Measurements from ENCODE around the gene ZYG11B. TPM values are rescaled to one million over a fixed set of nuclear protein-coding genes. Genes with fewer than 3 reads are reported as not detected.

ZYG11B gene
- total and polyA plus RNA-seq, 9 of the 15 experiments (the other 6 are each of a cell fraction or from before 2014, with no cell fraction given) = 4.9 to 22.2 (median 12.2) TPM

DNA sequence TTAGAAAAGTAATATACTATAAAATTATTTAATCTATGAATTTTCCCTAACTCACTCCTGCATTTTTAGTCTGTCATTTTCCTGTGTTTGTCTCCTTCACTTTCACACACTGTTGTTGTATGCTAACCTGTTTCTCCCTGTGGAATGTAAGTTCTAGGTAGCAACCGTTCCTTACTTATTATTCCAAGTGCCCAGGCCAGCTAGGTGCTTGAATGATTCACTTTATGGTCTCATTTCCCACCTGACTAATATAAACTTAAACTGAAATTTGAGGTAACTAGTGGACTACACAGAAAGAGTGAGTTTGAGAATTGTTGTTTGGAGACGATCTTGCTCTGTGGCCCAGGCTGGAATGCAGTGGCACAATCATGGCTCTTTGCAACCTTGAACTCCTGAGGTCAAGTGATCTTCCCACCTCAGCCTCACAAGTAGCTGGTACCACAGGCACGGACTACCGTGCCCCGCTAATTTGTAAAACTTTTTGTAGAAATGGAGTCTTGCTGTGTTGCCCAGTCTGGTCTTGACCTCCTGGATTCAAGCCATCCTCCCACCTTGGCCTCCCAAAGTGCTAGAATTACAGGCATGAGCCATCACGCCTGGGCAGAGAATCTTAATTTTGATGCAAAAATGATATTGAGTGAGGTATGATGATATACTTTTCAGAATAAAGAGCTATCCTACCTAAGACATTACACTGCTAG is 1.9 kb downstream of the ZYG11B start:
- Histone ChIP-seq H3K27me3 (ENCODE audit: control insufficient read depth in 2 of 2, insufficient read depth in 2 of 2, low read length in 2 of 2) (no peaks in the 10 kb centered on the region), H3K9ac (ENCODE audit: insufficient read depth in 1 of 2, low read depth in 2 of 2, low read length in 2 of 2) (peak overlapping the region; percentile 38 to 84; a peak in 3 of 4 replicates), H3K4me3 (no peak overlapping the region), H2AFZ (ENCODE audit: low read depth, low read length) (no peak overlapping the region), H4K20me1 (replicated peaks; ENCODE audit: control insufficient read depth, insufficient read depth, low read length) (no peaks in the 10 kb centered on the region), H3K4me1 (replicated peaks in 1 of 2; ENCODE audit: control insufficient read depth in 2 of 2, insufficient read depth in 2 of 2, low read length in 2 of 2) (peaks cover 11 to 15% of the 10 kb centered on the region in 2 experiments; a peak in 4 of 5 replicates), H3K9me3 (replicated peaks; ENCODE audit: control insufficient read depth, insufficient read depth, low read depth, low read length) (no peaks in the 10 kb centered on the region), H3K4me2 (ENCODE audit: insufficient read depth, low read length) (0 out of 2 replicates have a peak overlapping the region, but pooled peaks have one; percentile 21), H3K27ac (ENCODE audit: extremely low read depth, low read depth, low read length) (no peak overlapping the region), H3K36me3 (ENCODE audit: control insufficient read depth, insufficient read depth, low read length) (peaks cover 5% of the 10 kb centered on the region; the same call in 2 of the 3 replicates), H3K9me1 (ENCODE audit: control insufficient read depth, insufficient read depth, low read length) (no peaks in the 10 kb centered on the region), H3K79me2 (ENCODE audit: control insufficient read depth, insufficient read depth, low read length) (peaks cover 41% of the 10 kb centered on the region)
- intact Hi-C loops (cut with micrococcal nuclease) = loop anchor here (10.0 kb wide), 1 partner anchor 117 kb away; the partner anchor contains the start of gene ZYG11A
- no TSS peak for BruUV-seq (replicated peaks)
- 76% methylated on average over 6 of the region's 6 CpGs for WGBS (ENCODE audit: insufficient coverage, low coverage, missing lambda C conversion rate)
- CTCF ChIA-PET (ENCODE audit: low intra/inter-chr PET ratio) = no interaction called here
- no peak for ATAC-seq
- no peak for DNase-seq (ENCODE audit: extremely low read depth in 1 of 4, low spot score in 3 of 4)
- FAIRE-seq = no peak
- POLR2A ChIA-PET = interaction anchor here (0.6 to 5.2 kb wide), 6 partner anchors 10 to 115 kb away, joined by 3 to 15 read pairs (median 4); partner anchors contain the start of gene ZYG11A
- in situ Hi-C loops (cut with MboI) = no loop called here
- TF ChIP-seq KDM1A (IDR thresholded peaks at IDR 0.05) (peak; percentile 50 to 74; a peak in 3 of 4 replicates), FOSL1 (tag; conservative IDR thresholded peaks at IDR 0.05) (no peak), RCOR1 (IDR thresholded peaks at IDR 0.05; ENCODE audit: borderline replicate concordance in 1 of 2, low read depth in 2 of 2, low read length in 2 of 2) (peak in 1 of 2 experiments; percentile 24; a peak in 1 of 4 replicates), SMARCB1 (IDR thresholded peaks at IDR 0.05; ENCODE audit: insufficient read length, low read depth) (no peak), SMARCA5 (IDR thresholded peaks at IDR 0.05) (0 out of 2 replicates have a peak, but pooled peaks have one; percentile 32), ZNF121 (CRISPR knock-in tag; conservative IDR thresholded peaks at IDR 0.05) (peak; percentile 98), YBX1 (IDR thresholded peaks at IDR 0.05) (no peak), BCOR (IDR thresholded peaks at IDR 0.05) (peak; percentile 86), ESRRA (IDR thresholded peaks at IDR 0.05; ENCODE audit: borderline replicate concordance, low read depth) (0 out of 2 replicates have a peak, but pooled peaks have one; percentile 9), TEAD1 (CRISPR knock-in tag; IDR thresholded peaks at IDR 0.05) (peak in 1 of 2 experiments; percentile 52; a peak in 1 of 4 replicates), RBM25 (IDR thresholded peaks at IDR 0.05; ENCODE audit: low read depth, low read length, severe bottlenecking) (peak; percentile 76)
- TF ChIP-seq, protein P1, sequence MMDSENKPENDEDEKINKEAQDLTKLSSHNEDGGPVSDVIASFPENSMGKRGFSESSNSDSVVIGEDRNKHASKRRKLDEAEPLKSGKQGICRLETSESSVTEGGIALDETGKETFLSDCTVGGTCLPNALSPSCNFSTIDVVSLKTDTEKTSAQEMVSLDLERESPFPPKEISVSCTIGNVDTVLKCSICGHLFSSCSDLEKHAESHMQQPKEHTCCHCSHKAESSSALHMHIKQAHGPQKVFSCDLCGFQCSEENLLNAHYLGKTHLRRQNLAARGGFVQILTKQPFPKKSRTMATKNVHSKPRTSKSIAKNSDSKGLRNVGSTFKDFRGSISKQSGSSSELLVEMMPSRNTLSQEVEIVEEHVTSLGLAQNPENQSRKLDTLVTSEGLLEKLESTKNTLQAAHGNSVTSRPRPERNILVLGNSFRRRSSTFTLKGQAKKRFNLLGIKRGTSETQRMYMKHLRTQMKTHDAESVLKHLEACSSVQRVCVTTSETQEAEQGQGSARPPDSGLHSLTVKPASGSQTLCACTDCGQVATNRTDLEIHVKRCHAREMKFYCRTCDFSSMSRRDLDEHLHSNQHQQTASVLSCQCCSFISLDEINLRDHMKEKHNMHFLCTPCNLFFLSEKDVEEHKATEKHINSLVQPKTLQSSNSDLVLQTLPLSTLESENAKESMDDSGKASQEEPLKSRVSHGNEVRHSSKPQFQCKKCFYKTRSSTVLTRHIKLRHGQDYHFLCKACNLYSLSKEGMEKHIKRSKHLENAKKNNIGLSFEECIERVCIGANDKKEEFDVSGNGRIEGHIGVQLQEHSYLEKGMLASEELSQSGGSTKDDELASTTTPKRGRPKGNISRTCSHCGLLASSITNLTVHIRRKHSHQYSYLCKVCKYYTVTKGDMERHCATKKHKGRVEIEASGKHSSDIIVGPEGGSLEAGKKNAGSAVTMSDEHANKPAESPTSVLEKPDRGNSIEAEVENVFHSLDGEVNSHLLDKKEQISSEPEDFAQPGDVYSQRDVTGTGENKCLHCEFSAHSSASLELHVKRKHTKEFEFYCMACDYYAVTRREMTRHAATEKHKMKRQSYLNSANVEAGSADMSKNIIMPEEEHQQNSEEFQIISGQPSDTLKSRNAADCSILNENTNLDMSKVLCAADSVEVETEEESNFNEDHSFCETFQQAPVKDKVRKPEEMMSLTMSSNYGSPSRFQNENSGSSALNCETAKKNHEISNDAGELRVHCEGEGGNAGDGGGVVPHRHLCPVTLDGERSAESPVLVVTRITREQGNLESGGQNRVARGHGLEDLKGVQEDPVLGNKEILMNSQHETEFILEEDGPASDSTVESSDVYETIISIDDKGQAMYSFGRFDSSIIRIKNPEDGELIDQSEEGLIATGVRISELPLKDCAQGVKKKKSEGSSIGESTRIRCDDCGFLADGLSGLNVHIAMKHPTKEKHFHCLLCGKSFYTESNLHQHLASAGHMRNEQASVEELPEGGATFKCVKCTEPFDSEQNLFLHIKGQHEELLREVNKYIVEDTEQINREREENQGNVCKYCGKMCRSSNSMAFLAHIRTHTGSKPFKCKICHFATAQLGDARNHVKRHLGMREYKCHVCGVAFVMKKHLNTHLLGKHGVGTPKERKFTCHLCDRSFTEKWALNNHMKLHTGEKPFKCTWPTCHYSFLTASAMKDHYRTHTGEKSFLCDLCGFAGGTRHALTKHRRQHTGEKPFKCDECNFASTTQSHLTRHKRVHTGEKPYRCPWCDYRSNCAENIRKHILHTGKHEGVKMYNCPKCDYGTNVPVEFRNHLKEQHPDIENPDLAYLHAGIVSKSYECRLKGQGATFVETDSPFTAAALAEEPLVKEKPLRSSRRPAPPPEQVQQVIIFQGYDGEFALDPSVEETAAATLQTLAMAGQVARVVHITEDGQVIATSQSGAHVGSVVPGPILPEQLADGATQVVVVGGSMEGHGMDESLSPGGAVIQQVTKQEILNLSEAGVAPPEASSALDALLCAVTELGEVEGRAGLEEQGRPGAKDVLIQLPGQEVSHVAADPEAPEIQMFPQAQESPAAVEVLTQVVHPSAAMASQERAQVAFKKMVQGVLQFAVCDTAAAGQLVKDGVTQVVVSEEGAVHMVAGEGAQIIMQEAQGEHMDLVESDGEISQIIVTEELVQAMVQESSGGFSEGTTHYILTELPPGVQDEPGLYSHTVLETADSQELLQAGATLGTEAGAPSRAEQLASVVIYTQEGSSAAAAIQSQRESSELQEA (IDR thresholded peaks at IDR 0.05; ENCODE audit: low read depth) = no peak
- TF ChIP-seq, protein P2, sequence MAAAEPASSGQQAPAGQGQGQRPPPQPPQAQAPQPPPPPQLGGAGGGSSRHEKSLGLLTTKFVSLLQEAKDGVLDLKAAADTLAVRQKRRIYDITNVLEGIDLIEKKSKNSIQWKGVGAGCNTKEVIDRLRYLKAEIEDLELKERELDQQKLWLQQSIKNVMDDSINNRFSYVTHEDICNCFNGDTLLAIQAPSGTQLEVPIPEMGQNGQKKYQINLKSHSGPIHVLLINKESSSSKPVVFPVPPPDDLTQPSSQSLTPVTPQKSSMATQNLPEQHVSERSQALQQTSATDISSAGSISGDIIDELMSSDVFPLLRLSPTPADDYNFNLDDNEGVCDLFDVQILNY (CRISPR knock-in tag; IDR thresholded peaks at IDR 0.05) = no peak

Measured in K562 (cell line).